B cell (primary cell): ENCODE data around the gene THAP8.

Experiments
- EZH2 ChIP-seq: IDR thresholded peaks from 2 replicates; pipeline ENCODE4 v1.6.1; 2012; ENCODE audit warnings: borderline replicate concordance, low read depth, mild to moderate bottlenecking, moderate library complexity, low read length; ENCODE audit not compliant: insufficient read depth, poor library complexity, severe bottlenecking
- TF ChIP-seq, protein P1 (sequence below): fragments of 200-600 bp; IDR thresholded peaks from one replicate; pipeline ENCODE4 v1.8.0; 2022; ENCODE audit warnings: antibody characterized with exemption, mild to moderate bottlenecking

DNA sequence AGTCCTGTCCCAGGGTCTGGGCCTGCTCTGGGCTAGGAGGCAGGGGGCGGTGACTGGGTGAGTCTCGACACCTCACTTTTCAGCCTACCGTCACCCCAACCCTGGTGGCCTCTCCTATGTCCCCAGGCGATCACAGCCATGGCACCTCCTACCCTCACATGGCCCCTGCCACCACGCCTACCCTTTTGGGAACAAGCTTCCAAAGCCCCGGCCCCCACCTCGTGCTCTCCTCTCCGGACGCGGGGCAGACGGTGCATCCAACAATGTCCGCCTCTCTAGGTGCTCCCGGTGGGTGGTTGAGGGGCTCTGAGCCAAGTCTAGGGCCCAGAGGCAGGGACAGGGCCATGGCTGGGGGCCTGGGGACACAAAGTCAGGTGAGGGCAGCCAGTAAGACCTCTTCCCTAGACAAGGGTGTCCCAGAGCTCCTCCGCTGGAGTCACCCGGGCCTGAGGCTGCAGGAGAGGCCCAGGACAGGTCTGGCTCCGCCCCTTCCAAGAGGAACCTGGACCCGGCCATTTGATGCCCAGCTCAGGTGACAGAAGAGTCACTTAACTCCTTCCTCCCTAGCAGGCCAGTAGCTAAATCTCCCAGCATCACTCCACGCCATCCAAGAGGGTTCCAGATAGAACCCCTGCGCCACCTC is 45.6 kb downstream of the THAP8 start, which contains the start of gene SYNE4:
- TF ChIP-seq, protein P1, sequence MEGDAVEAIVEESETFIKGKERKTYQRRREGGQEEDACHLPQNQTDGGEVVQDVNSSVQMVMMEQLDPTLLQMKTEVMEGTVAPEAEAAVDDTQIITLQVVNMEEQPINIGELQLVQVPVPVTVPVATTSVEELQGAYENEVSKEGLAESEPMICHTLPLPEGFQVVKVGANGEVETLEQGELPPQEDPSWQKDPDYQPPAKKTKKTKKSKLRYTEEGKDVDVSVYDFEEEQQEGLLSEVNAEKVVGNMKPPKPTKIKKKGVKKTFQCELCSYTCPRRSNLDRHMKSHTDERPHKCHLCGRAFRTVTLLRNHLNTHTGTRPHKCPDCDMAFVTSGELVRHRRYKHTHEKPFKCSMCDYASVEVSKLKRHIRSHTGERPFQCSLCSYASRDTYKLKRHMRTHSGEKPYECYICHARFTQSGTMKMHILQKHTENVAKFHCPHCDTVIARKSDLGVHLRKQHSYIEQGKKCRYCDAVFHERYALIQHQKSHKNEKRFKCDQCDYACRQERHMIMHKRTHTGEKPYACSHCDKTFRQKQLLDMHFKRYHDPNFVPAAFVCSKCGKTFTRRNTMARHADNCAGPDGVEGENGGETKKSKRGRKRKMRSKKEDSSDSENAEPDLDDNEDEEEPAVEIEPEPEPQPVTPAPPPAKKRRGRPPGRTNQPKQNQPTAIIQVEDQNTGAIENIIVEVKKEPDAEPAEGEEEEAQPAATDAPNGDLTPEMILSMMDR, result no peak
- no peak for TF ChIP-seq EZH2
